K562 (cell line): ENCODE data around the gene NAPA. TPM values are rescaled to one million over a fixed set of nuclear protein-coding genes. Genes with fewer than 3 reads are reported as not detected.

ENCODE experiments used
- E2F3 ChIP-seq: fragments of 250-450 bp; sonication (Bioruptor Pico); IDR thresholded peaks from 2 replicates; pipeline ENCODE4 v1.4.0; 2020; ENCODE audit warnings: mild to moderate bottlenecking
- FOXA1 ChIP-seq: fragments of 450-650 bp; IDR thresholded peaks from 2 replicates; pipeline ENCODE4 v1.6.1; 2016; ENCODE audit warnings: mild to moderate bottlenecking, borderline replicate concordance
- GABPB1 ChIP-seq: sonication (generic); formaldehyde crosslinking; IDR thresholded peaks from 2 replicates; pipeline ENCODE4 v1.8.0; 2022; ENCODE audit warnings: mild to moderate bottlenecking, missing genetic modification reagents
- GTF2A2 ChIP-seq: IDR thresholded peaks from 2 replicates; pipeline ENCODE4 v1.6.1; 2016; ENCODE audit warnings: mild to moderate bottlenecking, missing genetic modification characterization, missing compliant biosample characterization
- HDAC2 ChIP-seq: fragments of 450-650 bp; IDR thresholded peaks from 2 replicates; pipeline ENCODE4 v1.6.1; 2016; ENCODE audit warnings: mild to moderate bottlenecking
- HMBOX1 ChIP-seq: sonication (generic); IDR thresholded peaks from 2 replicates; pipeline ENCODE4 v1.6.1; 2016
- IRF1 ChIP-seq: sonication (generic); formaldehyde crosslinking; IDR thresholded peaks from 2 replicates; pipeline ENCODE4 v1.8.0; 2022; ENCODE audit warnings: missing genetic modification reagents, mild to moderate bottlenecking, borderline replicate concordance
- KAT8 ChIP-seq: fragments of 450-650 bp; IDR thresholded peaks from 2 replicates; pipeline ENCODE4 v1.6.1; 2016; ENCODE audit warnings: low read depth, mild to moderate bottlenecking
- KDM5B ChIP-seq: fragments of 200-600 bp; sonication (generic); IDR thresholded peaks from 2 replicates; pipeline ENCODE4 v1.6.1; 2012; ENCODE audit warnings: low read depth, mild to moderate bottlenecking, moderate library complexity, low read length, control low read depth, inconsistent platforms; ENCODE audit not compliant: insufficient replicate concordance
- NFIX ChIP-seq: fragments of 250-450 bp; sonication (Bioruptor Pico); IDR thresholded peaks from 2 replicates; pipeline ENCODE4 v1.4.0; 2020; ENCODE audit warnings: low read depth, mild to moderate bottlenecking, moderate library complexity
- NRF1 ChIP-seq, 2 experiments: fragments of 450-650 bp; IDR thresholded peaks in 1 of 2; conservative IDR thresholded peaks in 1 of 2; 2 replicates each; pipeline ENCODE4 v1.6.1; 2014; ENCODE audit warnings: mild to moderate bottlenecking in 2 of 2
- PURB ChIP-seq: sonication (generic); formaldehyde crosslinking; IDR thresholded peaks from 2 replicates; pipeline ENCODE4 v1.9.0; 2021; ENCODE audit warnings: low read depth, mild to moderate bottlenecking, missing genetic modification reagents
- RUNX1 ChIP-seq: sonication (generic); IDR thresholded peaks from 2 replicates; pipeline ENCODE4 v1.6.1; 2016; ENCODE audit warnings: antibody characterized with exemption, low read depth
- TAL1 ChIP-seq: fragments of 450-650 bp; IDR thresholded peaks from 2 replicates; pipeline ENCODE4 v1.6.1; 2016; ENCODE audit warnings: mild to moderate bottlenecking
- ZNF175 ChIP-seq: fragments of 200-800 bp; sonication (Bioruptor generic); IDR thresholded peaks from 2 replicates; pipeline ENCODE4 v1.6.1; 2016; ENCODE audit warnings: low read depth, mild to moderate bottlenecking, missing genetic modification characterization, missing compliant biosample characterization
- ZNF263 ChIP-seq: sonication (generic); formaldehyde crosslinking; IDR thresholded peaks from 2 replicates; pipeline ENCODE4 v1.8.0; 2022; ENCODE audit warnings: mild to moderate bottlenecking, missing genetic modification reagents, borderline replicate concordance
- ZNF3 ChIP-seq: fragments of 250-450 bp; sonication (Bioruptor Pico); IDR thresholded peaks from 2 replicates; pipeline ENCODE4 v1.5.0; 2021; ENCODE audit warnings: mild to moderate bottlenecking, moderate library complexity
- ZNF318 ChIP-seq, 2 experiments: fragments of 450-650 bp; IDR thresholded peaks; 2 replicates each; pipeline ENCODE4 v1.6.1; 2016; ENCODE audit warnings: mild to moderate bottlenecking in 2 of 2, borderline replicate concordance in 1 of 2, low read depth in 1 of 2, moderate library complexity in 1 of 2
- ZNF830 ChIP-seq: fragments of 250-450 bp; sonication (Bioruptor Pico); IDR thresholded peaks from 2 replicates; pipeline ENCODE4 v1.5.0; 2021; ENCODE audit warnings: mild to moderate bottlenecking
- polyA plus RNA-seq, 8 experiments: library from polyadenylated mRNA; depleted of rRNA in 4 of 8; stranded (reverse) in 5 of 8; unstranded in 3 of 8; fragments of >200 nt; fragmentation: Nextera tagmentation in 2 of 8; fragmentation: Illumina TruSeq in 1 of 8; extraction: Ambion mirVana in 2 of 8; extraction: Trizol in 1 of 8; gene quantifications; 2 replicates each; pipeline versions ENCODE4 v1.2.1 to v1.2.3, GENCODE V29; 2011 to 2014; ENCODE audit warnings: inconsistent platforms in 1 of 8, missing spikeins in 1 of 8
- total RNA-seq, 7 experiments: library from RNA; depleted of rRNA in 6 of 7; stranded (reverse); fragments of >200 nt in 6 of 7; fragmentation: Illumina TruSeq in 2 of 7; extraction: Trizol in 2 of 7; gene quantifications; 2 replicates each; pipeline versions ENCODE4 v1.2.1 to v1.2.3, GENCODE V29; 2011 to 2021; ENCODE audit warnings: low replicate concordance in 1 of 7

Gene NAPA
- total and polyA plus RNA-seq, 9 of the 15 experiments (the other 6 are each of a cell fraction or from before 2014, with no cell fraction given) = 5.4 to 98.6 (median 77.5) TPM

- TF ChIP-seq NRF1 (conservative IDR thresholded peaks at IDR 0.05 in 1 of 2, IDR thresholded peaks at IDR 0.05 in 1 of 2) (peak; percentile 97 to 98), NFIX (CRISPR knock-in tag) (no peak), PURB (no peak), FOXA1 (no peak), ZNF263 (CRISPR knock-in tag) (no peak), KDM5B (peak; percentile 60), TAL1 (no peak), E2F3 (CRISPR knock-in tag) (no peak), GTF2A2 (tag) (no peak), ZNF318 (IDR thresholded peaks at IDR 0.05; ENCODE audit: borderline replicate concordance in 1 of 2, low read depth in 1 of 2) (peak in 1 of 2 experiments; percentile 97; a peak in 2 of 4 replicates), RUNX1 (no peak), ZNF175 (no peak), HMBOX1 (0 out of 2 replicates have a peak, but pooled peaks have one; percentile 22), IRF1 (no peak), HDAC2 (peak; percentile 45; the same call in 1 of the 2 replicates), ZNF830 (CRISPR knock-in tag) (no peak), GABPB1 (CRISPR knock-in tag) (no peak; the same call in 1 of the 2 replicates), KAT8 (no peak), ZNF3 (CRISPR knock-in tag) (no peak)
Measured at GRCh38 chr19:47514869-47515588, at the start of gene NAPA (continued).
